T-cell (primary cell): Measurements from ENCODE around the gene MAP1LC3B2. TPM values are rescaled to one million over a fixed set of nuclear protein-coding genes. Genes with fewer than 3 reads are reported as not detected.

Experiments used
- ATAC-seq, 4 experiments: fragments of 200-7000 bp in 3 of 4; fragments of 150-1000 bp in 1 of 4; cut with Tn5 transposase; replicated peaks in 1 of 4; 1 replicate in 3 of 4; 2 replicates in 1 of 4; pipeline ENCODE4 v1.10.0; 2021; ENCODE audit warnings: moderate library complexity in 3 of 4, mild to moderate bottlenecking in 2 of 4, moderate number of reproducible peaks in 1 of 4
- CTCF ChIA-PET, 2 donors: fragments of 300-600 bp; sonication (Branson Sonifier 250); formaldehyde crosslinking; loops; one replicate each; lab custom pipeline; 2022; ENCODE audit warnings: antibody characterized with exemption in 2 of 2; lab: Charles Lee
- POLR2A ChIA-PET, 2 donors: fragments of 300-600 bp; sonication (Branson Sonifier 250); formaldehyde crosslinking; loops; one replicate each; lab custom pipeline; 2022; ENCODE audit warnings: antibody characterized with exemption in 2 of 2; lab: Charles Lee
- DNase-seq, 35 experiments: peaks; one replicate each; pipeline versions ENCODE4 v3.0.0 to v3.0.0-alpha.2; 2013 to 2023
- H3K27ac ChIP-seq: one replicate; pipeline ENCODE4 v1.5.1; 2013; ENCODE audit warnings: low read length
- H3K27me3 ChIP-seq, 2 experiments: replicated peaks in 1 of 2; 1 replicate in 1 of 2; 2 replicates in 1 of 2; pipeline versions ENCODE4 v1.6.1 to v1.7.0; 2013; ENCODE audit warnings: low read length in 1 of 2, mixed read lengths in 1 of 2; ENCODE audit not compliant: control insufficient read depth in 2 of 2, insufficient read depth in 2 of 2; ENCODE audit errors: extremely low read depth in 1 of 2
- H3K36me3 ChIP-seq, 2 donors: 1 replicate in 1 of 2; 2 replicates in 1 of 2; pipeline versions ENCODE4 v1.6.1 to v1.7.0; 2013; ENCODE audit warnings: low read length in 1 of 2; ENCODE audit not compliant: control insufficient read depth in 2 of 2, insufficient read depth in 1 of 2; ENCODE audit errors: extremely low read depth in 1 of 2
- H3K4me1 ChIP-seq, 2 experiments: 1 replicate in 1 of 2; 2 replicates in 1 of 2; pipeline versions ENCODE4 v1.6.1 to v1.7.0; 2013; ENCODE audit warnings: low read length in 2 of 2, mixed read lengths in 1 of 2; ENCODE audit not compliant: insufficient read depth in 2 of 2, control insufficient read depth in 1 of 2; ENCODE audit errors: extremely low read depth in 1 of 2
- H3K4me3 ChIP-seq, 2 donors: 1 replicate in 1 of 2; 2 replicates in 1 of 2; pipeline versions ENCODE4 v1.5.1 to v1.7.0; 2013; ENCODE audit warnings: mild to moderate bottlenecking in 2 of 2, low read length in 1 of 2, moderate library complexity in 1 of 2; ENCODE audit not compliant: control insufficient read depth in 1 of 2; ENCODE audit errors: extremely low read depth in 1 of 2
- H3K9me3 ChIP-seq: 2 replicates; pipeline ENCODE4 v1.7.0; 2013
- H3K27ac Mint-ChIP-seq, 2 donors: one replicate each; pipeline ENCODE4 v1.8.0; 2020 to 2021; ENCODE audit warnings: mild to moderate bottlenecking in 2 of 2, mixed read lengths in 2 of 2
- H3K27me3 Mint-ChIP-seq, 2 donors: one replicate each; pipeline ENCODE4 v1.8.0; 2021 to 2022; ENCODE audit warnings: mixed read lengths in 2 of 2
- H3K36me3 Mint-ChIP-seq: one replicate; pipeline ENCODE4 v1.8.0; 2021; ENCODE audit warnings: mixed read lengths
- H3K4me1 Mint-ChIP-seq, 3 donors: one replicate each; pipeline ENCODE4 v1.8.0; 2020 to 2022; ENCODE audit warnings: mixed read lengths in 3 of 3, mild to moderate bottlenecking in 1 of 3
- H3K4me3 Mint-ChIP-seq, 3 donors: one replicate each; pipeline ENCODE4 v1.8.0; 2020 to 2022; ENCODE audit warnings: mild to moderate bottlenecking in 3 of 3, mixed read lengths in 3 of 3, moderate library complexity in 3 of 3
- H3K9me3 Mint-ChIP-seq, 3 donors: one replicate each; pipeline ENCODE4 v1.8.0; 2020 to 2022; ENCODE audit warnings: mixed read lengths in 3 of 3
- WGBS: methylation state at CpG from one replicate; pipeline ENCODE4 v1.1.5; 2013; ENCODE audit warnings: missing lambda C conversion rate; ENCODE audit not compliant: insufficient coverage; 5-methylcytosine and 5-hydroxymethylcytosine counted together
- total RNA-seq, 35 experiments: library from RNA in 6 of 35; stranded (reverse) in 6 of 35; fragments of 120-200 nt in 1 of 35; gene quantifications; one replicate each; pipeline versions ENCODE4 v1.2.1 to v1.2.4 and lab custom pipeline; 2013 to 2026

Gene MAP1LC3B2
- total RNA-seq, 5 donors from 2014 or later (not counting 1 experiment from before 2014, with no cell fraction given) = 0.92 to 4.6 (median 1.4) TPM

DNA sequence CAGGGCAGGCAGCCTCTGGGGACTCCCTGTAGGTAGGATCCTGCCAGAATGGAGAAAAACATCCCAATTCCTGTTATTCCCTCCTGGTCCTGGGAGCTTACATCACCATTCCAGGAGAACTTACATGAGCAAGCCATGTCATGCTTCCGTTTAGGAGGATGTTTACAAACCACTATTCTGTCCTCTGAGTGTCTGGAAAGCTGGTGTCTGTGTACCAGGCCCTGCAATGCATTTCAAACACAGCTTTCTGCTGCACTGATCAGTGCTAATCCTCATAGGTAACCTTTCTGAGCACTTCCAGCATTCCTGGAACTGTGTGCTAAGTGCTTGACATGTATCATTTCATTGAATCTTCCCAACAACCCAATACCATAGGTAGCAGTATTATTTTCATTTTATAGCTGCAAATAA lies 19.8 kb upstream of the MAP1LC3B2 start:
- Histone ChIP-seq H3K27me3 (no peaks in the 10 kb centered on the region), H3K4me1 (peaks cover 0 to 6% of the 10 kb centered on the region in 2 experiments), H3K36me3 (no peaks in the 10 kb centered on the region), H3K27ac (no peak overlapping the region), H3K4me3 (no peak overlapping the region), H3K9me3 (no peaks in the 10 kb centered on the region)
- DNase-seq (no peak), ATAC-seq (no peak)
- peaks cover 0 to 4% (median 0%) of the 10 kb centered on the region in 3 donors for H3K9me3 Mint-ChIP-seq
- H3K4me1 Mint-ChIP-seq = peaks cover 9 to 26% (median 10%) of the 10 kb centered on the region in 3 donors
- no peaks in the 10 kb centered on the region for H3K27me3 Mint-ChIP-seq
- no peaks in the 10 kb centered on the region for H3K36me3 Mint-ChIP-seq
- 100% methylated on average over 1 of the region's 1 CpG for WGBS
- H3K4me3 Mint-ChIP-seq = no peak overlapping the region
- H3K27ac Mint-ChIP-seq = no peak overlapping the region
- POLR2A ChIA-PET = no interaction called here
- CTCF ChIA-PET = interaction anchor here (0.6 to 1.0 kb wide), 3 partner anchors 170 to 477 kb away, joined by 3 to 6 read pairs (median 3); no protein-coding TSS in a partner anchor

- Histone ChIP-seq H3K9me3 (no peaks in the 10 kb centered on the region), H3K4me1 (peaks cover 0 to 6% of the 10 kb centered on the region in 2 experiments), H3K36me3 (no peaks in the 10 kb centered on the region), H3K27ac (no peak overlapping the region), H3K4me3 (no peak overlapping the region), H3K27me3 (no peaks in the 10 kb centered on the region)
- 89% methylated on average over 14 of the region's 17 CpGs for WGBS
- peaks cover 5 to 22% (median 7%) of the 10 kb centered on the region in 3 donors for H3K4me1 Mint-ChIP-seq
- H3K27ac Mint-ChIP-seq = no peak overlapping the region
- peaks cover 0 to 4% (median 0%) of the 10 kb centered on the region in 3 donors for H3K9me3 Mint-ChIP-seq
- H3K36me3 Mint-ChIP-seq = no peaks in the 10 kb centered on the region
- POLR2A ChIA-PET = no interaction called here
- DNase-seq (no peak), ATAC-seq (no peak)
- no peak overlapping the region for H3K4me3 Mint-ChIP-seq
- CTCF ChIA-PET = interaction anchor here (0.6 to 1.0 kb wide), 3 partner anchors 169 to 319 kb away, joined by 3 read pairs; no protein-coding TSS in a partner anchor
- H3K27me3 Mint-ChIP-seq = no peaks in the 10 kb centered on the region
Measured at GRCh38 chr12:116539905-116540482, 19.2 kb upstream of the MAP1LC3B2 start.

GRCh38 chr12:116540622-116541152 lies 18.5 kb upstream of the MAP1LC3B2 start:
- POLR2A ChIA-PET = no interaction called here
- CTCF ChIA-PET = no interaction called here
- no CpG with 5 or more reads among the region's 5 CpGs for WGBS

GRCh38 chr12:116541547-116542344 lies 17.4 kb upstream of the MAP1LC3B2 start:
- Histone ChIP-seq H3K36me3 (no peaks in the 10 kb centered on the region), H3K27me3 (peaks cover 0 to 4% of the 10 kb centered on the region in 2 experiments), H3K4me1 (peaks cover 0 to 6% of the 10 kb centered on the region in 2 experiments), H3K4me3 (no peak overlapping the region), H3K27ac (no peak overlapping the region), H3K9me3 (no peaks in the 10 kb centered on the region)
- no peak overlapping the region for H3K4me3 Mint-ChIP-seq
- DNase-seq = no peak
- CTCF ChIA-PET = no interaction called here
- peaks cover 5 to 22% (median 7%) of the 10 kb centered on the region in 3 donors for H3K4me1 Mint-ChIP-seq
- 94% methylated on average over 2 of the region's 8 CpGs for WGBS
- no peak for ATAC-seq
- POLR2A ChIA-PET = no interaction called here
- H3K27ac Mint-ChIP-seq = no peak overlapping the region
- peaks cover 0 to 4% (median 0%) of the 10 kb centered on the region in 3 donors for H3K9me3 Mint-ChIP-seq
- H3K27me3 Mint-ChIP-seq = no peaks in the 10 kb centered on the region
- H3K36me3 Mint-ChIP-seq = no peaks in the 10 kb centered on the region

More at GRCh38 chr12:116540622-116541152, 18.5 kb upstream of the MAP1LC3B2 start:
- Histone ChIP-seq H3K36me3 (no peaks in the 10 kb centered on the region), H3K9me3 (no peaks in the 10 kb centered on the region), H3K27ac (no peak overlapping the region), H3K27me3 (no peaks in the 10 kb centered on the region), H3K4me3 (no peak overlapping the region), H3K4me1 (peaks cover 0 to 6% of the 10 kb centered on the region in 2 experiments)
- no peak overlapping the region for H3K4me3 Mint-ChIP-seq
- no peaks in the 10 kb centered on the region for H3K27me3 Mint-ChIP-seq
- H3K36me3 Mint-ChIP-seq = no peaks in the 10 kb centered on the region
- DNase-seq = no peak
- H3K9me3 Mint-ChIP-seq = peaks cover 0 to 4% (median 0%) of the 10 kb centered on the region in 3 donors
- H3K27ac Mint-ChIP-seq = no peak overlapping the region
- H3K4me1 Mint-ChIP-seq = peaks cover 5 to 22% (median 7%) of the 10 kb centered on the region in 3 donors
- no peak for ATAC-seq

DNA sequence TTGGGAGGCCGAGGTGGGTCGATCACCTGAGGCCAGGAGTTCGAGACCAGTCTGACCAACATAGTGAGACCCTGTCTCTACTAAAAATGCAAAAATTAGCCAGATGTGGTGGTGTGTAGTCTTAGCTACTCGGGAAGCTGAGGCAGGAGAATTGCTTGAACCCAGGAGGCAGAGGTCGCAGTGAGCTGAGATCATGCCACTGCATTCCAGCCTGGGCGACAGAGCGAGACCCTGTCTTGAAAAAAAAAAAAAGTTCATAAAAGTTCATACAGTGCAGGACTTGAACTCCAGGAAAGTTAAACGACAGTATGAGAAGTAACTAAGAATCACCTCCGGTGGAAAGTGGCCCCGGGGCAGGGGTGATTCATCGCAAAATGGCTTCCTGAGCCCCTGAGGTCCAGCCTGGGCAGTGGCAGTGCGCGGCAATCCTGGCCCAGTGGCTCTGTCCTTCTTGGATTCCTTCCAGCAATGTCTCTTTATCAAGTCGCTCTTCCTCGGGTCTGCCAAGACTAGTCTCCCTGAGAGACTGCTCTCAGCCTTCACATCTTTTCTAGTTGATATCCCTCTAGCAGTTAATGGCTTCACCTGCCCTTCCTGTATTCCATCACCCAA lies 16.7 kb upstream of the MAP1LC3B2 start:
- ATAC-seq (no peak), DNase-seq (no peak)
- POLR2A ChIA-PET = no interaction called here
- peaks cover 2 to 16% (median 5%) of the 10 kb centered on the region in 3 donors for H3K4me1 Mint-ChIP-seq
- H3K36me3 Mint-ChIP-seq = no peaks in the 10 kb centered on the region
- Histone ChIP-seq H3K4me3 (no peak overlapping the region), H3K27me3 (peaks cover 0 to 4% of the 10 kb centered on the region in 2 experiments), H3K9me3 (no peaks in the 10 kb centered on the region), H3K4me1 (peaks cover 0 to 2% of the 10 kb centered on the region in 2 experiments), H3K36me3 (no peaks in the 10 kb centered on the region), H3K27ac (no peak overlapping the region)
- peaks cover 0 to 4% (median 0%) of the 10 kb centered on the region in 3 donors for H3K9me3 Mint-ChIP-seq
- 90% methylated on average over 13 of the region's 15 CpGs for WGBS
- no peak overlapping the region for H3K4me3 Mint-ChIP-seq
- H3K27me3 Mint-ChIP-seq = no peaks in the 10 kb centered on the region
- no peak overlapping the region for H3K27ac Mint-ChIP-seq
- CTCF ChIA-PET = no interaction called here

DNA sequence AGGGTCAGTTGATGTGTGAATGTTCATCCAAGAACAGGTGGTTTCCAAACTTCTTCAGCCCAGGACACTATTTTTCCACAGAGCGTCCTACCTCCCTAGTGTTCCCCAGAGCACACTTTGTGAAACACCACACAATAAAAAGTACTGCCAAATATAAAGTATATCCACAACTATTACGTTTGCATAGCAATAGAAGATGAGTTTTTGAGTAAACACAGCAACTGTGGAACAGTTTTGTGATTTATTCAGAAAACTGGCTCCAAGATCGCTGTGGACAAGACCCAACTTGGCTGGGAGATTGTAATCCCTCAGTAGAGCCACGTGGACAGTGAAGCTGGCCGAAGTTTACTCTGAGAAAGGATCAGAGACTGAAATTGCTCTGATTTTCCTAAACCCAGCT lies 14.5 kb upstream of the MAP1LC3B2 start:
- Histone ChIP-seq H3K27ac (no peak overlapping the region), H3K4me1 (no peaks in the 10 kb centered on the region), H3K36me3 (no peaks in the 10 kb centered on the region), H3K27me3 (peaks cover 0 to 4% of the 10 kb centered on the region in 2 experiments), H3K4me3 (no peak overlapping the region), H3K9me3 (no peaks in the 10 kb centered on the region)
- POLR2A ChIA-PET = interaction anchor here in 1 of 2 donors (0.6 to 0.7 kb wide), 2 partner anchors 15 to 102 kb away, joined by 3 to 10 read pairs; partner anchors contain the start of gene MAP1LC3B2
- ATAC-seq (no peak), DNase-seq (no peak)
- Mint-ChIP-seq H3K27ac (no peak overlapping the region), H3K36me3 (no peaks in the 10 kb centered on the region), H3K4me1 (peaks cover 0 to 10% (median 5%) of the 10 kb centered on the region in 3 donors), H3K4me3 (no peak overlapping the region), H3K27me3 (no peaks in the 10 kb centered on the region), H3K9me3 (peaks cover 0 to 4% (median 0%) of the 10 kb centered on the region in 3 donors)
- 54% methylated on average over 3 of the region's 5 CpGs for WGBS
- CTCF ChIA-PET = interaction anchor here in 1 of 2 donors (0.5 kb wide), 1 partner anchor 29 kb away, joined by 3 read pairs; no protein-coding TSS in a partner anchor
